KG1 (cell line): ENCODE measurements around the gene PTPRG.

Source experiments
- DNase-seq: peaks from one replicate; lab custom pipeline; 2025; lab: John Stamatoyannopoulos, UW

Gene PTPRG

GRCh38 chr3:61657689-61658088 lies 96.3 kb downstream of the PTPRG start:
- no peak for DNase-seq

- DNase-seq, result no peak
Measured at GRCh38 chr3:61662861-61663260, 101.5 kb downstream of the PTPRG start.

GRCh38 chr3:61663356-61664104 lies 102.2 kb downstream of the PTPRG start:
- DNase-seq, result no peak

- DNase-seq, result no peak
Measured at GRCh38 chr3:61664105-61664482, 102.7 kb downstream of the PTPRG start.

- no peak for DNase-seq
Measured at GRCh38 chr3:61665121-61665520, 103.8 kb downstream of the PTPRG start.

- DNase-seq, result no peak
Measured at GRCh38 chr3:61665987-61666386, 104.6 kb downstream of the PTPRG start.

GRCh38 chr3:61666615-61667330 lies 105.4 kb downstream of the PTPRG start:
- no peak for DNase-seq

GRCh38 chr3:61667383-61667782 lies 106.0 kb downstream of the PTPRG start:
- no peak for DNase-seq

GRCh38 chr3:61667814-61668213 lies 106.4 kb downstream of the PTPRG start:
- no peak for DNase-seq

GRCh38 chr3:61668317-61668864 lies 107.0 kb downstream of the PTPRG start:
- no peak for DNase-seq

GRCh38 chr3:61669203-61669602 lies 107.8 kb downstream of the PTPRG start:
- DNase-seq, result no peak

GRCh38 chr3:61669668-61670299 lies 108.4 kb downstream of the PTPRG start:
- no peak for DNase-seq

GRCh38 chr3:61673651-61674050 lies 112.3 kb downstream of the PTPRG start:
- DNase-seq, result no peak

GRCh38 chr3:61674596-61674995 lies 113.2 kb downstream of the PTPRG start:
- DNase-seq, result no peak

GRCh38 chr3:61679026-61679425 lies 117.7 kb downstream of the PTPRG start:
- no peak for DNase-seq

GRCh38 chr3:61680617-61681016 lies 119.2 kb downstream of the PTPRG start:
- DNase-seq, result no peak

GRCh38 chr3:61681636-61682035 lies 120.3 kb downstream of the PTPRG start:
- DNase-seq, result no peak

GRCh38 chr3:61682671-61683548 lies 121.5 kb downstream of the PTPRG start:
- DNase-seq, result no peak

- DNase-seq, result no peak
Measured at GRCh38 chr3:61683549-61684236, 122.3 kb downstream of the PTPRG start.

- no peak for DNase-seq
Measured at GRCh38 chr3:61684386-61684785, 123.0 kb downstream of the PTPRG start.

- DNase-seq, result no peak
Measured at GRCh38 chr3:61685755-61686154, 124.4 kb downstream of the PTPRG start.
